HepG2 (cell line): ENCODE data around the gene AADACL4. TPM values are rescaled to one million over a fixed set of nuclear protein-coding genes. Genes with fewer than 3 reads are reported as not detected.

Experiments used
- HNF4G ChIP-seq, 2 experiments: sonication (generic) in 1 of 2; formaldehyde crosslinking in 1 of 2; IDR thresholded peaks; 2 replicates each; pipeline versions ENCODE4 v1.4.0 to v1.6.1; 2011 to 2020; ENCODE audit warnings: borderline replicate concordance in 2 of 2, low read depth in 2 of 2, mild to moderate bottlenecking in 2 of 2, low read length in 1 of 2, missing genetic modification reagents in 1 of 2, moderate library complexity in 1 of 2
- NR2F6 ChIP-seq, 2 experiments: IDR thresholded peaks; 2 replicates each; pipeline ENCODE4 v1.6.1; 2016; ENCODE audit warnings: antibody characterized with exemption in 1 of 2, mild to moderate bottlenecking in 1 of 2
- PHF20 ChIP-seq: sonication (generic); formaldehyde crosslinking; IDR thresholded peaks from 2 replicates; pipeline ENCODE4 v1.5.0; 2020; ENCODE audit warnings: mild to moderate bottlenecking, missing genetic modification reagents
- PHF21A ChIP-seq: sonication (generic); formaldehyde crosslinking; IDR thresholded peaks from 2 replicates; pipeline ENCODE4 v1.5.0; 2020; ENCODE audit warnings: mild to moderate bottlenecking, missing genetic modification reagents
- PRDM4 ChIP-seq: sonication (generic); formaldehyde crosslinking; IDR thresholded peaks from 2 replicates; pipeline ENCODE4 v1.9.0; 2021; ENCODE audit warnings: missing genetic modification reagents, borderline replicate concordance
- RBFOX2 ChIP-seq: fragments of 200-400 bp; formaldehyde crosslinking; IDR thresholded peaks from 2 replicates; pipeline ENCODE4 v1.6.1; 2017; ENCODE audit warnings: low read depth, mild to moderate bottlenecking, low read length
- ZBTB21 ChIP-seq: sonication (generic); formaldehyde crosslinking; IDR thresholded peaks from 2 replicates; pipeline ENCODE4 v1.4.0; 2020; ENCODE audit warnings: missing genetic modification reagents
- ZFP91 ChIP-seq: sonication (generic); formaldehyde crosslinking; IDR thresholded peaks from 2 replicates; pipeline ENCODE4 v1.9.0; 2022; ENCODE audit warnings: missing genetic modification reagents, mild to moderate bottlenecking, borderline replicate concordance
- ZNF10 ChIP-seq: sonication (generic); formaldehyde crosslinking; IDR thresholded peaks from 2 replicates; pipeline ENCODE4 v1.4.0; 2020; ENCODE audit warnings: mild to moderate bottlenecking, low read depth, missing genetic modification reagents, borderline replicate concordance
- ZNF142 ChIP-seq: sonication (generic); formaldehyde crosslinking; IDR thresholded peaks from 2 replicates; pipeline ENCODE4 v1.4.0; 2020; ENCODE audit warnings: missing genetic modification reagents
- ZNF143 ChIP-seq: sonication (generic); formaldehyde crosslinking; IDR thresholded peaks from 2 replicates; pipeline ENCODE4 v1.4.0; 2020; ENCODE audit warnings: missing genetic modification reagents
- ZNF18 ChIP-seq: sonication (generic); formaldehyde crosslinking; IDR thresholded peaks from 2 replicates; pipeline ENCODE4 v1.8.0; 2022; ENCODE audit warnings: mild to moderate bottlenecking, missing genetic modification reagents; ENCODE audit not compliant: insufficient replicate concordance
- ZNF430 ChIP-seq: sonication (generic); formaldehyde crosslinking; IDR thresholded peaks from 2 replicates; pipeline ENCODE4 v1.9.0; 2021; ENCODE audit warnings: mild to moderate bottlenecking, missing genetic modification reagents
- ZNF678 ChIP-seq: sonication (generic); formaldehyde crosslinking; IDR thresholded peaks from 2 replicates; pipeline ENCODE4 v1.4.0; 2020; ENCODE audit warnings: mild to moderate bottlenecking, missing genetic modification reagents
- polyA plus RNA-seq, 8 experiments: library from polyadenylated mRNA; depleted of rRNA in 3 of 8; stranded (reverse) in 7 of 8; unstranded in 1 of 8; fragments of >200 nt; fragmentation: Illumina TruSeq in 4 of 8; extraction: Trizol in 4 of 8; gene quantifications; 2 replicates each; pipeline versions ENCODE4 v1.2.1 to v1.2.3, GENCODE V29; 2011 to 2016; ENCODE audit warnings: low read depth in 4 of 8, missing spikeins in 1 of 8, mixed read lengths in 1 of 8; ENCODE audit not compliant: insufficient read depth in 1 of 8
- total RNA-seq, 5 experiments: library from RNA; depleted of rRNA; stranded (reverse); fragments of >200 nt; fragmentation: Illumina TruSeq; extraction: Trizol; gene quantifications; 2 replicates each; pipeline ENCODE4 v1.2.3, GENCODE V29; 2016; ENCODE audit warnings: low read depth in 1 of 5

AADACL4 gene
- total and polyA plus RNA-seq, 2 of the 13 experiments (the other 11 are each of a cell fraction or from before 2014, with no cell fraction given), result not detected

- TF ChIP-seq ZNF678 (no peak), HNF4G (IDR thresholded peaks at IDR 0.05; ENCODE audit: borderline replicate concordance, low read depth, low read length) (no peak), HNF4G (CRISPR knock-in tag; IDR thresholded peaks at IDR 0.05; ENCODE audit: borderline replicate concordance, low read depth) (no peak), PRDM4 (no peak), ZFP91 (CRISPR knock-in tag) (0 out of 2 replicates have a peak, but pooled peaks have one; percentile 24), ZNF142 (peak; percentile 38; the same call in 1 of the 2 replicates), ZNF18 (peak; percentile 57), ZBTB21 (no peak), ZNF143 (CRISPR knock-in tag) (no peak), ZNF430 (no peak), PHF21A (no peak), ZNF10 (CRISPR knock-in tag) (no peak), RBFOX2 (peak; percentile 72), NR2F6 (IDR thresholded peaks at IDR 0.05) (no peak), NR2F6 (CRISPR knock-in tag; IDR thresholded peaks at IDR 0.05) (no peak), PHF20 (peak; percentile 57; the same call in 1 of the 2 replicates)
Observed at GRCh38 chr1:12618661-12618964, 25.3 kb upstream of the AADACL4 start (continued).
